B cell (primary cell): ENCODE measurements around the gene PPFIA1. TPM values are rescaled to one million over a fixed set of nuclear protein-coding genes. Genes with fewer than 3 reads are reported as not detected.

Source experiments
- ATAC-seq: fragments of 200-7000 bp; cut with Tn5 transposase; one replicate; pipeline ENCODE4 v1.10.0; 2021; ENCODE audit warnings: low read depth, mild to moderate bottlenecking, moderate number of reproducible peaks, moderate library complexity
- CTCF ChIA-PET: fragments of 350-600 bp; sonication (Branson Sonifier 250); formaldehyde crosslinking; loops from one replicate; lab custom pipeline; 2021; ENCODE audit warnings: antibody characterized with exemption, inconsistent platforms; lab: Charles Lee
- POLR2A ChIA-PET: fragments of 350-600 bp; sonication (Branson Sonifier 250); formaldehyde crosslinking; loops from one replicate; lab custom pipeline; 2021; ENCODE audit warnings: antibody characterized with exemption; lab: Charles Lee
- DNase-seq: peaks from one replicate; pipeline ENCODE4 v3.0.0; 2013
- H2AFZ ChIP-seq: 2 replicates; pipeline ENCODE4 v1.6.1; 2012; ENCODE audit warnings: mild to moderate bottlenecking, low read depth, low read length; ENCODE audit not compliant: insufficient read depth, poor library complexity, severe bottlenecking
- H3K27ac ChIP-seq, 2 donors: 1 replicate in 1 of 2; 2 replicates in 1 of 2; pipeline ENCODE4 v1.5.1; 2012 to 2013; ENCODE audit warnings: low read length in 2 of 2, mild to moderate bottlenecking in 2 of 2, moderate library complexity in 1 of 2
- H3K27me3 ChIP-seq, 4 experiments: fragments of 200-600 bp in 1 of 4; sonication (generic) in 1 of 4; replicated peaks in 1 of 4; 1 replicate in 2 of 4; 2 replicates in 2 of 4; pipeline versions ENCODE4 v1.6.1 to v1.7.0; 2013 to 2016; ENCODE audit warnings: low read length in 3 of 4, mild to moderate bottlenecking in 2 of 4, mixed read lengths in 1 of 4, moderate library complexity in 1 of 4; ENCODE audit not compliant: insufficient read depth in 4 of 4, control insufficient read depth in 3 of 4; ENCODE audit errors: control extremely low read depth in 1 of 4
- H3K36me3 ChIP-seq, 2 experiments: replicated peaks in 1 of 2; 1 replicate in 1 of 2; 2 replicates in 1 of 2; pipeline versions ENCODE4 v1.6.1 to v1.7.1; 2013; ENCODE audit warnings: low read length in 1 of 2; ENCODE audit not compliant: insufficient read depth in 2 of 2, control insufficient read depth in 1 of 2; ENCODE audit errors: control extremely low read depth in 1 of 2, extremely low read depth in 1 of 2
- H3K4me1 ChIP-seq, 2 donors: fragments of 200-600 bp in 1 of 2; sonication (generic) in 1 of 2; 1 replicate in 1 of 2; 2 replicates in 1 of 2; pipeline versions ENCODE4 v1.5.1 to v1.6.1; 2013 to 2017; ENCODE audit warnings: low read length in 2 of 2; ENCODE audit not compliant: control insufficient read depth in 2 of 2, insufficient read depth in 2 of 2
- H3K4me2 ChIP-seq: replicated peaks from 2 replicates; pipeline ENCODE3; 2012; ENCODE audit warnings: mild to moderate bottlenecking, low read depth, low read length; ENCODE audit not compliant: poor library complexity, severe bottlenecking
- H3K4me3 ChIP-seq, 5 experiments: fragments of 200-600 bp in 1 of 5; sonication (generic) in 1 of 5; 1 replicate in 3 of 5; 2 replicates in 2 of 5; pipeline versions ENCODE4 v1.5.1 to v1.7.0; 2011 to 2016; ENCODE audit warnings: low read length in 4 of 5, mild to moderate bottlenecking in 4 of 5, low read depth in 2 of 5, control low read depth in 1 of 5, moderate library complexity in 1 of 5; ENCODE audit not compliant: insufficient read depth in 1 of 5; ENCODE audit errors: control extremely low read depth in 1 of 5, extremely low read depth in 1 of 5
- H3K79me2 ChIP-seq: fragments of 200-600 bp; sonication (generic); one replicate; pipeline ENCODE4 v1.6.0; 2016; ENCODE audit warnings: low read length; ENCODE audit not compliant: control insufficient read depth, insufficient read depth
- H3K9ac ChIP-seq: fragments of 200-600 bp; sonication (generic); 2 replicates; pipeline ENCODE4 v1.6.1; 2017; ENCODE audit warnings: mild to moderate bottlenecking, low read length, moderate library complexity
- H3K9me3 ChIP-seq, 3 donors: one replicate each; pipeline versions ENCODE4 v1.6.1 to v1.7.1; 2013; ENCODE audit warnings: low read length in 2 of 3; ENCODE audit not compliant: control insufficient read depth in 2 of 3, insufficient read depth in 1 of 3; ENCODE audit errors: control extremely low read depth in 1 of 3
- H4K20me1 ChIP-seq: 2 replicates; pipeline ENCODE4 v1.6.0; 2012; ENCODE audit warnings: mild to moderate bottlenecking, low read length; ENCODE audit not compliant: insufficient read depth, control insufficient read depth, poor library complexity, severe bottlenecking
- H3K27ac Mint-ChIP-seq: one replicate; pipeline ENCODE4 v1.8.0; 2021; ENCODE audit warnings: mixed read lengths
- H3K27me3 Mint-ChIP-seq: one replicate; pipeline ENCODE4 v1.8.0; 2021; ENCODE audit warnings: mixed read lengths
- H3K4me1 Mint-ChIP-seq: one replicate; pipeline ENCODE4 v1.8.0; 2021; ENCODE audit warnings: mixed read lengths
- H3K4me3 Mint-ChIP-seq: one replicate; pipeline ENCODE4 v1.8.0; 2021; ENCODE audit warnings: mixed read lengths
- H3K9me3 Mint-ChIP-seq: one replicate; pipeline ENCODE4 v1.8.0; 2022; ENCODE audit warnings: mixed read lengths; ENCODE audit not compliant: insufficient read depth
- CTCF ChIP-seq: fragments of 200-600 bp; IDR thresholded peaks from one replicate; pipeline ENCODE4 v1.8.0; 2022; ENCODE audit warnings: antibody characterized with exemption, mild to moderate bottlenecking
- EZH2 ChIP-seq: IDR thresholded peaks from 2 replicates; pipeline ENCODE4 v1.6.1; 2012; ENCODE audit warnings: borderline replicate concordance, low read depth, mild to moderate bottlenecking, moderate library complexity, low read length; ENCODE audit not compliant: insufficient read depth, poor library complexity, severe bottlenecking
- WGBS: methylation state at CpG from one replicate; pipeline ENCODE4 v1.1.5; 2013; ENCODE audit warnings: missing lambda C conversion rate; ENCODE audit not compliant: insufficient coverage; 5-methylcytosine and 5-hydroxymethylcytosine counted together
- intact Hi-C: fragments of 100-400 bp; cut with micrococcal nuclease; formaldehyde crosslinking; loops from one replicate; pipeline ENCODE4 v1.10.0; 2022
- polyA plus RNA-seq: library from polyadenylated mRNA; depleted of rRNA; stranded (reverse); fragments of >200 nt; gene quantifications from 2 replicates; pipeline ENCODE4 v1.2.3, GENCODE V29; 2012
- total RNA-seq, 2 donors: library from RNA; stranded (reverse); fragments of 120-200 nt in 1 of 2; gene quantifications; 1 replicate in 1 of 2; 2 replicates in 1 of 2; pipeline versions ENCODE4 v1.2.3 to v1.2.4, GENCODE V29; 2013 to 2022

The PPFIA1 gene
- total and polyA plus RNA-seq, 2 donors (not counting 1 experiment from before 2014, with no cell fraction given), result 21.8 to 70.4 TPM

- TF ChIP-seq EZH2 (no peak), CTCF (no peak)
- Histone ChIP-seq H3K79me2 (no peaks in the 10 kb centered on the region), H3K4me2 (no peak overlapping the region), H3K9me3 (no peaks in the 10 kb centered on the region), H2AFZ (no peak overlapping the region), H3K4me1 (no peaks in the 10 kb centered on the region), H4K20me1 (no peaks in the 10 kb centered on the region), H3K36me3 (peaks cover 32 to 85% of the 10 kb centered on the region in 2 experiments), H3K9ac (no peak overlapping the region), H3K27ac (no peak overlapping the region), H3K4me3 (no peak overlapping the region), H3K27me3 (no peaks in the 10 kb centered on the region)
- intact Hi-C loops, result no loop called here
- no peaks in the 10 kb centered on the region for H3K4me1 Mint-ChIP-seq
- 97% methylated on average over 4 of the region's 7 CpGs for WGBS
- H3K9me3 Mint-ChIP-seq, result no peaks in the 10 kb centered on the region
- ChIA-PET CTCF (no interaction called here), POLR2A (no interaction called here)
- H3K27ac Mint-ChIP-seq, result no peak overlapping the region
- DNase-seq, result no peak
- H3K4me3 Mint-ChIP-seq, result no peak overlapping the region
- H3K27me3 Mint-ChIP-seq, result no peaks in the 10 kb centered on the region
- ATAC-seq, result no peak
Observed at GRCh38 chr11:70335511-70335910, 65.0 kb downstream of the PPFIA1 start.

GRCh38 chr11:70338594-70338993 is 68.1 kb downstream of the PPFIA1 start:
- ChIA-PET POLR2A (no interaction called here), CTCF (no interaction called here)
- Histone ChIP-seq H3K4me1 (no peaks in the 10 kb centered on the region), H2AFZ (no peak overlapping the region), H3K79me2 (no peaks in the 10 kb centered on the region), H3K27me3 (no peaks in the 10 kb centered on the region), H3K27ac (no peak overlapping the region), H3K9me3 (no peaks in the 10 kb centered on the region), H3K36me3 (peaks cover 27 to 75% of the 10 kb centered on the region in 2 experiments), H3K9ac (no peak overlapping the region), H4K20me1 (no peaks in the 10 kb centered on the region), H3K4me3 (no peak overlapping the region), H3K4me2 (no peak overlapping the region)
- Mint-ChIP-seq H3K9me3 (no peaks in the 10 kb centered on the region), H3K27me3 (no peaks in the 10 kb centered on the region), H3K4me1 (no peaks in the 10 kb centered on the region), H3K27ac (no peak overlapping the region), H3K4me3 (no peak overlapping the region)
- no peak for TF ChIP-seq EZH2
- no peak for TF ChIP-seq CTCF
- 100% methylated on average over 3 of the region's 4 CpGs for WGBS
- intact Hi-C loops, result no loop called here
- ATAC-seq, result no peak
- DNase-seq, result no peak
